Measurements from ENCODE around the gene MTNR1B.
A peak's percentile ranks its signal among the peaks of the same experiment; 100 is the strongest.

MTNR1B gene

DNA sequence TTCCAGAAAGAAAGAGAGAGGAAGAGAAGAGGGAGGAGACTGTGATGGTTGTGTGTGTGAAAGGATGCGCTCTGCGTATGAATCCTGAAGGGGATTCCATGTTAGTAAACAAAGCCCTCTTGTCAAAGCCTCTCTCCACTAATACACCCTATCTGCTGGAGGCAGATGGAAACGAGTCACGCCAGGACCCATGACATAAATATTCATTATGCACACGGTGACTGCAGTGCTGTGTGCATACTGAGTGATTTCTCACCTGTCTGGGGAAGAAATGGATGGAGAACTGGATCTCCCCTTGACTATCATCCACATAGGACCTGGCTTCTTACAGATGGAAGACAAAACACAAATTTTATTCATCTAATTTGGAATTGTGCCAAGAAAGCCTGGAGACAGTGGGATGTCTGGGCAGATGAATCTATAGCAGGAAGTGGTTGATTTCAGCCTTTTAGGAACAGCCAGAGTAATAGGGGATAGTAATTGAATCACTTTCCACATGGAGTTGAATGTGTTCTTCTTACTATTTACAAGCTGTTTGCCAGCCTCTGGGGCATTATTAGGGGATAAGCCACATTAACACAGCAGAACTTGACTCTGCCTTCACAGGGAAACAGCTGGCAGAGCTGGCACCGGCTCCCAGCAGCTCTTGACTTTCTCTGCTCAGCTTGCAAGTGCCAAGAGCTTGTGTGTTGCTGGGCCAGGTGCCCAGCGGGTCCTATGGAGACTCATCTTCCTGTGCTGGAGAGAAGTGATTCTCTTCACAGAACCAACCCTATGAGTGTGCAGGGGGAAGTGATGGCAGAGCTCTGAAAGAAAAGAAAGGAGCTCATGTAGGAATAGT lies 9.0 kb downstream of the MTNR1B start:
- DNase-seq = peak; percentile 100

DNA sequence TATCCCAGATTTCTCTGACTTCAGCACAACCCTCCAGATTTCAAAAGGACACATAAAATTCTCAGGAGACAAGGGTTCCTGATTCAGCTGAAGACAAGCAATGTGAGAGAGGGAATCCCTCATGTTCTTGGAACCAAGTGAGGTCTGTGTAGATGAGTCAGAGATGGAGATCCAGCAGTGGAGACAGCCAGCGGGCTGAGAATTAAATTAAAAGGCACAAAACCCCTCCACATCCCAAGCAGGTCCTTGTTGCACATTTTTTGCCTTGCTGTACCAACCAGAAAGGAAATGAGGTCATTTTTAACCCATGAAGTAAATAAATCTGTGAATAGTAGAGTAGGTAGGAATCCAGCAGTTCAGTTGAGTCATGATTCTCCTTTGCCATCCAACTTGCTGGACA lies 9.7 kb downstream of the MTNR1B start:
- no peak for DNase-seq

DNA sequence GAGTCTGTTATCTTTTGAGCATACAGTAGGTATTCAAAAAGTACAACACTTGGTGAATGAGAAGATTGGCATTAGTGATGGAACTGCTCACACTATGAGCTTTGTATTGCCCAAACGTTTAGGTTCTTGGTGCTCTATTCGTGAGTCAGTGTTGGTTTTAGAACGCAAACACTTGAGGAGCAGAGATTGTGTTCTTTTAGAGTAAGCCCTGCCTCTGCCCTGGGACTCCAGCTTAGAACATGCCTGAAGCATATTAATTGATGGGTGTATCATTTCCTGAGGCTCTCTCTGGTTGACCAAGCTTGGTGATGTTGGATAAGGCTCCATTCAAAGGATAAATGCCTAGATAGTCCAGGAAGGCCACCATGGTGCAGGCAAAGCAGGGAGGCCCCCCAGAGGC lies 10.9 kb downstream of the MTNR1B start:
- DNase-seq = no peak

DNA sequence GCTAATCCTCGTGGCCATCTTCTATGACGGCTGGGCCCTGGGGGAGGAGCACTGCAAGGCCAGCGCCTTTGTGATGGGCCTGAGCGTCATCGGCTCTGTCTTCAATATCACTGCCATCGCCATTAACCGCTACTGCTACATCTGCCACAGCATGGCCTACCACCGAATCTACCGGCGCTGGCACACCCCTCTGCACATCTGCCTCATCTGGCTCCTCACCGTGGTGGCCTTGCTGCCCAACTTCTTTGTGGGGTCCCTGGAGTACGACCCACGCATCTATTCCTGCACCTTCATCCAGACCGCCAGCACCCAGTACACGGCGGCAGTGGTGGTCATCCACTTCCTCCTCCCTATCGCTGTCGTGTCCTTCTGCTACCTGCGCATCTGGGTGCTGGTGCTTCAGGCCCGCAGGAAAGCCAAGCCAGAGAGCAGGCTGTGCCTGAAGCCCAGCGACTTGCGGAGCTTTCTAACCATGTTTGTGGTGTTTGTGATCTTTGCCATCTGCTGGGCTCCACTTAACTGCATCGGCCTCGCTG lies 12.1 kb downstream of the MTNR1B start:
- no peak for DNase-seq

DNA sequence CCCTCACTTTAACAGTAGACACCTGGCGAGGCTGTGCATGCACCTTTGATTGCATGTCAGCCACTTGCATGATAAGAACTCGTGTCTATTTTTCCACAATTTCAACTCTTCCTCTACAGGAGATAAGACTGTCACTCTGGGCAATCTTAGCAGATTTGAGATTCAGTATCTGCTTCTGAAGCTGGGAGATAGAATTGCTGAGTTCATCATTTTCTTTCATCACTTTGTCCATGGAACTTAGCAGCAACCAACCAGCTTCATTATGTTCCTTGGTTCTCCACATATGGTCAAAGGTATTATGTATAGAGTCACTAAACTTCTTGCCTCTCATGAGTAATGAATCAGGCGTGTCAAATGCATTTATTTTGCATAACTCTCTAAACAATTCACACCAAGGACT lies 17.1 kb downstream of the MTNR1B start:
- DNase-seq = no peak

DNA sequence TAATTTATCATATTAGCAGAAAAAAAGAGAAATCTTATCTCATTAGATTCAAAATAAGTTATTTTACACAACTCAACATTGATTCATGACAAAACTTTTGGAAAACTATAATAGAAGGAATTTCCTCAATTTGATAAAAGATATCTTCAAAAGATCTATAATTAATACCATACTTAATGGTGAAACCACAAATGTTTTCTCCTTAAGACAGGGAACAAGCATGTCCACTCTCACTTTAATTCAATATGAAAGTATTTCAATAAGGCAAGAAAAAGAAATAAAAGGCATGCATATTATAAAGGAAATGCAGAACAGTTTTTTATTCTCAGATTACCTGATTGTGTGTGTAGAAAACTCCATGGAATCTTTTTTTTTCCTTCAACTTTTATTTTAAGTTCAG lies 23.6 kb downstream of the MTNR1B start:
- DNase-seq = no peak

DNA sequence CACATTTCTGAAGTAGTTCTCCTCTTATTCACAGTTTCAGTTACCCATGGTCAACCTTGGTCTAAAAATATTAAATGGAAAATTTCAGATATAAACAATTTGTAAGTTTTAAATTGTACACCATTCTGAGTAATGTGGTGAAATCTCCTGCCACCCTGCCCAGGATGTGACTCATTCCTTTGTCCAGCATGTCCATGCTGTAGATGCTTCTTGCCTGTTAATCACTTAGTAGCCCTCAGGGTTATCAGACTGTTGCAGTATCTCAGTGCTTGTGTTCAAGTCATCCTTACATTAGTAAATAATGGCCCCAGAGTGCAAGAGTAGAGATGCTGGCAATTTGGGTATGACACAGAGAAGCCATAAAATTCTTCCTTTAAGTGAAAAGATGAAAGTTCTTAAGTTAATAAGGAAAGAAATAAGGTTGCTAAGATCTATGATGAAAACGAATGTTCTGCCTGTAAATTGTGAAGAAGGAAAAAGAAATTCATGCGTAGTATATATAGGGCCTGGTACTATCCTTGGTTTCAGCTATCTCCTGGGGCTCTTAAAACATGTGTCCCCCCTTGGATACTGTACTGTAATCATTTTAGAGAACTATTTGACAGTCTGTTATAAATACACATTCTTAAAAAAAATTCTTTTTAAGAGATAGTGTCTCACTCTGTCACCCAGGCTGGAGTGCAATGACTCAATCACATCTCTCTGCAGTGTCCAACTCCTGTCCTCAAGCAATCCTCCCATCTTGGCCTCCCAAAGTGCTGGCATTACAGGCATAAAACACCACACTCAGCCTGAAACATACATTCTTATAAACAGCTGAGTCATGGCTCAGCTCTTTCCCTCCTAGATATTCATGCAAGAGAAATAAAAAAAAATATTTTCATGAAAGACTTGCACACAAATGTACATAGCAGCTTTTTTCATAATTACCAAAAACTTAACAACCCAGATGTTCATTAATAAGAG lies 31.3 kb downstream of the MTNR1B start:
- no peak for DNase-seq

DNA sequence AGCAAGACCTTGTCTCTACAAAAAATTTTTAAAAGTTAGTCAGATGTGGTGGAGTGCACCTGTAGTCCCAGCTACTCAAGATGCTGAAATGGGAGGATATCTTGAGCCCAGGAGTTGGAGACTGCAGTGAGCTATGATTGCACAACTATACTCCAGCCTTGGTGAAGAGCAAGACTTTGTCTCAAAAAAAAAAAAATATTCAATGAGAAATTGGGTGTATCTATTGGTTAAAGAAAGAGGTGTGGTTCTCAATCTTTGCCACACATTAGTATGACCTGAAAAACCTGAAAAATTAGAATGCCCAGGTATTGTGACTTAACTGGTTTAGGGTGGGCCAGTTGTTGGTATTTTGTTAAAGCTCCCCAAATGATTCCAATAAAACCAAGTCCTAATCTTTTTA lies 32.4 kb downstream of the MTNR1B start:
- no peak for DNase-seq

DNA sequence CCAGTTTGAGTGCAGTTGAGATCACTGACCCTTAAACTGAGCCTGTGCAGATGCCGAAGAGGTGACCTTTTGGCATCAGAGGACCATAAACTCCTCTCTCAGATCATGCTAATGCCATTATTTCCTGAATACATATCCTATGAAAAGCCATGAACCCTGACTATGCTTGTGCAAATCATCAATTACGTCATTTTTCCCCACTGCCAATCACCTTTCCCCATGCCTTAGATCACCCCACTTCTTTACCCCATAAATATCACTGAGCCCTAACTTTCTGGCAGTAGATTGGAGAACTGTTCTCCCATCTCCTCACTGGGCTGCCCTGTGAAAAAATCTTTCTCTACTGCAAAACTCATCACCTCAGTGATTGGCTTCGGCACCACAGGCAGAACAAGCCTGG lies 32.9 kb downstream of the MTNR1B start:
- no peak for DNase-seq

DNA sequence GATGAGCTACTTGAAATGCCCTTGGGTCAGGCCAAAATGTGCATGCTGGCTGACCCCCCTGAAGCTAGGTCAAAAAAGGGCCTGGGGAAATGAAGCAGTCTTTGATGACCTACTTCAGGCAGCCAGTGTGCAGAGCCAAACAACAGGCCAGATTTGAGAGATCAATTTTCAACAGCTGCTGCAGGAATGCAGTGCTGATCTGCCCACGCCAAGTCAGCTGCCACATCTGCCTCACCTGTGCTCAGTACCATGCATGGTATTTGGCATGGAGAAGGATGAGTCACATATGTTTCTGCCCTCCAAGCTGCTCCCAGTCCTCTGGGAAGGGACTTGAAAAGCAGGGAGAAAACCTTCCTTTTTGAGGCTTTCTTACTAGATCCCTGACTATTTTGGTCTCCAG lies 35.8 kb downstream of the MTNR1B start:
- peak; percentile 27 for DNase-seq

DNA sequence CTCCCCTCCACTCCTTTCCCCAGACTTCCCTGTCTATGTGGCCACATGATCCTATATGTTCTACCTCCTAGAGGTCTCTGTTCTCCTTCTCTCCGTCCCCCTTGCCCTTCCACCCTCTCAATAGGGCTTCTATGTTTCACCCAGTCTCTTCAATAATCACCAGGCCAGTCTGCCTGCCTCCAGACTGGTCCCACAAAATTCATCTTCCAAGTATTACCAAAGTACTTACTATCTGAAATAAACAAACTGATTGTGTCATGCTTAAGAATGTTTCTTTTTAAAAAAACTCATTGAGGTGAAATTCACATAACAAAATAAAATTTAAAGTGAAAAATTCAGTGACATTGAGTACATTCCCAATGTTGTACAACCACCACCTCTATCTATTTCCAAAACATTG lies 44.2 kb downstream of the MTNR1B start:
- DNase-seq = no peak

DNA sequence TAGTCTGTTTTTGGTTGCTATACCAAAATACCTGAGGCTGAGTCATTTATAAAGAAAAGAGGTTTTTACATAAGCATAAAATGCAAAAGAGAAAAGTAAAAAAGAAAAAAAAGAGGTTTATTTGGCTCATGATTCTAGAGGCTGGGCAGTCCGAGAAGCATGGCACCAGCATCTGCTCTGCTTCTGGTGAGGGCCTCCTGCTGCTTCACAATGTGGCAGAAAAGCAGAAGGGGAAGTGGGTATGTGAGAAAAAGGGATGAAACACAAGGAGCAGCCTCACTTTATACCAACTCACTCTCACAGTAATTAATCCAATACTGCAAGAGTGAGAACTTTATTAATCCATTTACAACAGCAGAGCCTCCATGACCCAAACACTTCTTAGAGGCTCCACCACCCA lies 47.1 kb downstream of the MTNR1B start:
- DNase-seq = no peak

DNA sequence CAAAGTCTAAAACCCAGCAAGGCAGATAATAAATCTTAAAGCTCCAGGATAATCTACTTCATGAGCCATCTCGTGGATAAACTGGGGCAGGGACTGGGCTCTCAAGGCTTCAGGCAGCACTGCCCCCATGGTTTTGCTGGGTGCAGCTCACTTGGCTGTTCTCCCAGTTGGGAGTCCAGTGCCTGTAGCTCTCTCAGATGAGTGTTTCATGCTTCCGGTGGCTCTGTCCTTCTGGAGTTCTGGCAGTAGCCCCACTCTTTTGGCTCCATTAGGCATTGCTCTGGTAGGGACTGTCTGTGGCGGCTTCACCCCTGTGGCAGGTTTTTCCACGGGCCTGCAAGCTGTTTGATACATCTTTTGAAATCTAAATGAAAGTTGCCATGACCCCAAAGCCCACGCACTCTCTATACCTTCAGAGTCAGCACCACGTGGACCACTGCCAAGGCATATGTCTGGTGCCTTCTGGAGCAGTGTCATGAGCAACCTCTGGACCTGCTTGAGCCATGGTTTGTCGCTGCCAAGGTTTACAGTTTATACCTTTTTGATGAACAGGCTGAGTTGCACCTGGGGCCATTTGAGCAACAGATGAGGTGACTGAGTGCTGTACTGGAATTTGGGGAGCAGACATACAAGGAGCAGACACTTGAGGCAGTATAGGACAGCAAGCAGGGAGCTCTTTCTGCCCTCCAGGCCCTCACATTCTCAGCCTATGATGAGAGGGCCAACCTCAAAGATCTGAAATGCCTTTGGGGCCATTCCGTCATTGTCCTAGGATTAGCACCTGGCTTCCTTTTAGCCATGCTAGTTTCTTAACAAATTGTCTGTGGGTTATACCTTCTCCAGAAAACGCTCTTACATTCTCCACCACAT lies 48.6 kb downstream of the MTNR1B start:
- DNase-seq = no peak

DNA sequence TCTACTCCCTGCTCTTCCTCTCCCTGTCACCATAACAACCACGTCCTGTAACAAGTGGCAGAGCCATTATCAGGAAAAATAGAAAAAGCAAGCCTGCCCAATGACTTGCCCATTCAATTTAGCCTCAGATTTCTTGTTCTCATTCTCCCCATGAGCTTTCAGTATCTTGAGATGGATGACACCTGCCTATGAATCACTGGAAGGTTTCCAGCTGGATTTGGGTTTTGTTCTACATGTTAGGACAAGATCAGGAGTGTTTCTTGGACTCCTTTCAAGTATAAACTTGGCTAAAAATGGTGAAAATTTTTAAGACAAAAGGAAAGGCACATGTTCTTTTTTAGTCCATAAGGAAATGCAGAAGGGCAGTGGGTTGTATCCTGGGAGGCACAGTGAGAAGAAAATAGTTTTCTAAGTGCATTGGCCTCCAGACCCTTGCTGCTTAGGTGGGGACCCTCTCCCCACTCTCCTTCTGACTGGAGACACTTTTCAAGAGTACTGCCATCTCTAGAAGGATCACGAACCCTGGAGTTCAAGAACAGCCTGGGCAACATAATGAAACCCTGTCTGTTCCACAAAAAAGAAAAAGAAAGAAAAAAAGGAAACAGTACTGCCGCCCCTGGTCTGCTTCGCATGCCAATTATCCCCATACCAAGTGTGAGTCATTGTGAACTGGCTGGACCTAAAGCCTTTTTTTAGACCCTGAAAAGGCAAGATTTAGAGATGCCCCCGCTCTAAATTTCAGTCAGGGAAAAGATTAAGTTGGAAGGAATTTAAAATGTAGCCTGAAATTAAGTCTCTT lies 51.0 kb downstream of the MTNR1B start:
- DNase-seq = peak; percentile 42

DNA sequence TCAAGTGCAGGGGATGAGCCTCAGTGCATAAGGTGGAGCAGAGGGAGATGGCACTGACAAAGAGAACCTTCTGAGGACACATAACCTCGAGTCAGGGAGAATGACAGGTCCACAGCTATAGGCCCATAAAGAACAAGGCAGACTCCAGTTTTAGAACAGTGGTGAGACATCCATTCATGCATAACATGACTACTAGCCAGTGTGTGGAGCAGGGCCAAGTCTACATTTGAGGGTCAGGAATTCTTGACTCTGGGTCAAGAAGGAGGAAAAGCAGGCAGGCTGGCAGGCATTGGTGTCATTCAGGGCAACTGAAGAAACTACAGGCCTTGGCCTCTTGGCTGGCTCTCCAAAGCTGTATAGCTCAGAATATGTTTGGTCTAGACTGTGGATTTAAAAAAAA lies 54.9 kb downstream of the MTNR1B start:
- DNase-seq = no peak

DNA sequence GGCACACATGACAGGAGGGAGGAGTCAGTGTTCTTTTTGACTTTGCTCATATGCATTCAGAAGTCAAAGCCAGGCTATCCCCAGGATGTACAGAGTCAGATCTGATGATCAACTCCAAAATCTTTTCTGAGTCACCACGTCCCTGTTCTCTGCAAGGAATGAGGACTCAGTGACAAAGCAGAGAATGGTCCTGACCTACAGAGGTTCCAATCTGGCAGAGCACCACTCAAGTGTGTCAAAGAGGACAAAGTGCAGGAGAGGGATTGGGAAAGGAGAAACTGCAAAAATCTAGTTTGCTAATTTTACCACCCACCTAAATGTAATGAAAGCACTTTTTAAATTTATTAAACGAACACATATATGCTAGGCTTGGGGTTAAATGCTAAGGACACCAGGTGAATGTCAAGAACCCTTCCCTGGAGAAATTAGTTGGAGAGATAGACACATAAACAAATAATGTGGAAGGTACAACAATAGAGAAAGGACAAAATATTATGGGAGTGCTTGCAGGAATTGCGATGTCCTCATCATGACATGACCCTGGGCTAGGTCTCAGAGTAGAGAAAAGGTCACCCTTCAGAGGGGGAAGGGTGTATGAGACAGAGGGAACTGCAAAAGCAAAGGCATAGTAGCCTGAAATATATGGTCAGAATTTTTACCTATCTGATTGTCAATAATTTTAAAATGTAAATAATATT lies 56.3 kb downstream of the MTNR1B start:
- DNase-seq = no peak

DNA sequence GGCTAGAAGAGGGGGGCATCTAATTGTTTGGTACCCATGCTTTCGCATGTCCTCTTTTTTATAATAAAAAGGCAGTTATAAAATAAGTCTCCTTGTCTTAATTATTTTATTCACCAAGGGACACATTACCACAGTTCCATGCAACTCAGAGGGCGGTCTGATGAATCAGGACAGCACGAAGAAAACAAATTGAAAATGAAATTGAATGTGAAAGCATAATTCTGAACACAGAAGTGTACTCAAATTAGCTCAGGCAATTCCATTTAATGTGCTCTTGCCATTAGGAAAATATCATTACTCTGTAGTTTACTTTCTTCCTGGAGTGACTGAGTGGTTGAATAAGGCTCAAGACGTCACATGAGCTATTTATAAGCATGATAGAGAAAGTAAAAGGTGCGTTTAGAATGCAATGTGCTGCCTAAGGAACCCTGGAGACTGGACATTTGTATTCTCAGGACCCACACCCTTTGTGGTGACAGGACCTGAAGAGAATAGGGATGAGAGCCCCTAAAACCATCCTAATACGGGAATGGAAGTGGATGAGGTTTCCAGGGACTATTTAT lies 59.6 kb downstream of the MTNR1B start:
- no peak for DNase-seq

DNA sequence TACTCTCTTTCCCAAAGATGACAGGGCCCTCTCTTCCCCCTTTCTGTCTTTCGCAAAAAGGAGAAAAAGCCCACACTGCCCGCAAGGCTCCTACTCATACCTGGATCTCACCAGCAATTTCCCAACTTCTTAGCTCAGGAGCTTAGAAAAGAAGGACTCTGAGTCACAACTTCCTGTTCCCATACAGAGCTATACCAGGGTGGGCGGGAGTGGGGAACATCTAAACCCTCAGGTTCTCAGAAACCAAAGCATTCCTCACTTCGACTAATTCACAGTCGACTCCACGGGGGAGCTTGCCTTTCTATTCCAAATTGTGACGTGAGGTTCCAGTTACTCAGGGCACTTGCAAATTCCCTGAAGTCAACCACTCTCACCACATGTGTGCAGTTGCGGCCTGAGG lies 61.9 kb downstream of the MTNR1B start:
- DNase-seq = no peak

Measured in NCI-H1092 treated with DMSO at 0.1 percent for 48 hours (cell line).